LNCAP (cell line): ENCODE measurements around the gene NELFA.

Experiments used
- TF ChIP-seq, protein P1 (sequence below): fragments of 450-650 bp; IDR thresholded peaks from 2 replicates; pipeline ENCODE4 v1.5.1; 2017; ENCODE audit warnings: mild to moderate bottlenecking

The NELFA gene

DNA sequence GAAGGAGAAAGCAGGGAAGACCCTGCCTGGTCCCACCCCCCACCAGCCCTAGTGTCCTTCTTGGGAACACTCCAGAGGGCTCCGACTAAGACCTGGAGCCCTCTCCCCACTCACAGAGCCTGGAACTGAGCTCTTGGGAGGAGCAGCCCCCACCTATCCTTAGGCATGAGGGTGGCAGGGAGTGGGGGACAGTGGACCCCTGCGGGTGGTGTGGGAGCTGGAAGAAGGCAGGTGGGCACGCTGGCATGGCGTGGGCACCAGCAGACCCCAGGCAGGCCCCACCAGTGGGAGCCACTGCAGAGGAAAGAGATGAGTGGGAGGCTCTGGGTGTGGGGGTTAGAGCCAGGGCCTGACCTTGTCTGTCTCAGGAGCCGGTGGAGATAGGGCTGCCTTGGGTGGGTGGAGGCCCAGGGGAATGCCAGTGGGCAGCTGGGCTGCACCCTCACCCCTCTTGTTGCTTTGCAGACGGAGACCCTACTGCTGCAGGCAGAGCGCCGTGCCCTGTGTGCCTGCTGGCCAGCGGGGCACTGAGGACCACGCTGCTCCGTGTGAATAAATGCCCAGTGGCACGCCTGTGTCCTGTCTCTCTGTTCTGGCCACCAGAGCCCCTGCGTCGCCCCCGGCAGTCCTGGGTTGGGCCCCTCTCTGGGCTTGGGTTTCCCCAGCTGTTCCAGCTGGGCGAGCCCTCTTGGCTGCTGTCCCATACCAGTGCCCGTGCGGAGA is 34.8 kb upstream of the NELFA start:
- TF ChIP-seq, protein P1, sequence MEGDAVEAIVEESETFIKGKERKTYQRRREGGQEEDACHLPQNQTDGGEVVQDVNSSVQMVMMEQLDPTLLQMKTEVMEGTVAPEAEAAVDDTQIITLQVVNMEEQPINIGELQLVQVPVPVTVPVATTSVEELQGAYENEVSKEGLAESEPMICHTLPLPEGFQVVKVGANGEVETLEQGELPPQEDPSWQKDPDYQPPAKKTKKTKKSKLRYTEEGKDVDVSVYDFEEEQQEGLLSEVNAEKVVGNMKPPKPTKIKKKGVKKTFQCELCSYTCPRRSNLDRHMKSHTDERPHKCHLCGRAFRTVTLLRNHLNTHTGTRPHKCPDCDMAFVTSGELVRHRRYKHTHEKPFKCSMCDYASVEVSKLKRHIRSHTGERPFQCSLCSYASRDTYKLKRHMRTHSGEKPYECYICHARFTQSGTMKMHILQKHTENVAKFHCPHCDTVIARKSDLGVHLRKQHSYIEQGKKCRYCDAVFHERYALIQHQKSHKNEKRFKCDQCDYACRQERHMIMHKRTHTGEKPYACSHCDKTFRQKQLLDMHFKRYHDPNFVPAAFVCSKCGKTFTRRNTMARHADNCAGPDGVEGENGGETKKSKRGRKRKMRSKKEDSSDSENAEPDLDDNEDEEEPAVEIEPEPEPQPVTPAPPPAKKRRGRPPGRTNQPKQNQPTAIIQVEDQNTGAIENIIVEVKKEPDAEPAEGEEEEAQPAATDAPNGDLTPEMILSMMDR, result no peak

DNA sequence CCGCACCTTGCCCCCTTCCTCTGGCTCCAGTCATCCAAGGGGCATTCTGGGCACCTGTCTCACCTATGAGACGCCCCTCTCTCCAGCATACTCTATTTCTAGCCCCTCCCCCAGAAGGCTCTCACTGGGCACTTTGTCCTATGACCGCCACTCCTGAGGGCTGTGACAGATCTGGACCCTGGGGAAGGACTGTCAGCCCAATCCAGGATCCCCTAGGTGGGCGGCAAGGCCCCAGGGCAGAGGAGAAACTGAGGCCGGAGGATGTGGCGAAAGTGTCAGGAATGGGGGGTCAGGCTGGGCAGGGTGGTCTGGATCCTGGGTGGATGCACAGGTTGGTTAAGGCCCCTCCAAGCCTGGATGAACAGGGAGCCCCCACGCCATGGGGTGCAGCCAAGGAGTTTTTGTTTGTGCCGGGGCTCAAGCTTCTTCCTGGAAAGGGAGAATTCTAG is 34.2 kb upstream of the NELFA start:
- TF ChIP-seq, protein P1, result no peak

DNA sequence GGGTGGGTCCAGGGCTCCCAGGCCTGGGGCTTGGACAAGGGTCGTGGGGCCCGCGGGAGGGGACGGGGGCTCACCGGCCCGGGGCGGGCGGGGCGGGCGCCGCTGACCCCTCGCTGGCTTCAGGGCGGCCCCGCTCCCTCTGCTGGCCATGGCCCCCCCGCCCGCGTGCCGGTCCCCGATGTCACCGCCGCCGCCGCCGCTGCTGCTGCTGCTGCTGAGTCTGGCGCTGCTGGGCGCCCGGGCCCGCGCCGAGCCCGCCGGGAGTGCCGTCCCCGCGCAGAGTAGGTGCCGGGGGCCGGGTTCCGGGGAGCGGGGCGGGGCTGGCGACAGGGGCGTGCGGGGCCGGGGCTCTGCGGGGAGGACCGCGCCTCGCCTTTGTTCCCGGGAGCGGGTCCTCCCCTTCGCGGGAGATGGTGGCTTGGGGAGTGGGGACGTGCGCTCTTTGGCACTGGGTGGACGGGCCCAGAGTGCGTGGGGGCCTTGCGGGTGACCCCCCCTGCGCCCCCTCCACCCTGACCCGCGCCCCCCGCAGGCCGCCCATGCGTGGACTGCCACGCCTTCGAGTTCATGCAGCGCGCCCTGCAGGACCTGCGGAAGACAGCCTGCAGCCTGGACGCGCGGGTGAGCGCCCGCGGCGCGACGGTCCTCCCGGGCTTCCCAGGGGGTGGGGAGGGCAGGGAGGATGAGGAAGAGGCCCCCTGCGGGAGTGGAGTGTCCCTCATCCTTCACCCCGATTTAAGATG is 33.6 kb upstream of the NELFA start:
- TF ChIP-seq, protein P1, result no peak

DNA sequence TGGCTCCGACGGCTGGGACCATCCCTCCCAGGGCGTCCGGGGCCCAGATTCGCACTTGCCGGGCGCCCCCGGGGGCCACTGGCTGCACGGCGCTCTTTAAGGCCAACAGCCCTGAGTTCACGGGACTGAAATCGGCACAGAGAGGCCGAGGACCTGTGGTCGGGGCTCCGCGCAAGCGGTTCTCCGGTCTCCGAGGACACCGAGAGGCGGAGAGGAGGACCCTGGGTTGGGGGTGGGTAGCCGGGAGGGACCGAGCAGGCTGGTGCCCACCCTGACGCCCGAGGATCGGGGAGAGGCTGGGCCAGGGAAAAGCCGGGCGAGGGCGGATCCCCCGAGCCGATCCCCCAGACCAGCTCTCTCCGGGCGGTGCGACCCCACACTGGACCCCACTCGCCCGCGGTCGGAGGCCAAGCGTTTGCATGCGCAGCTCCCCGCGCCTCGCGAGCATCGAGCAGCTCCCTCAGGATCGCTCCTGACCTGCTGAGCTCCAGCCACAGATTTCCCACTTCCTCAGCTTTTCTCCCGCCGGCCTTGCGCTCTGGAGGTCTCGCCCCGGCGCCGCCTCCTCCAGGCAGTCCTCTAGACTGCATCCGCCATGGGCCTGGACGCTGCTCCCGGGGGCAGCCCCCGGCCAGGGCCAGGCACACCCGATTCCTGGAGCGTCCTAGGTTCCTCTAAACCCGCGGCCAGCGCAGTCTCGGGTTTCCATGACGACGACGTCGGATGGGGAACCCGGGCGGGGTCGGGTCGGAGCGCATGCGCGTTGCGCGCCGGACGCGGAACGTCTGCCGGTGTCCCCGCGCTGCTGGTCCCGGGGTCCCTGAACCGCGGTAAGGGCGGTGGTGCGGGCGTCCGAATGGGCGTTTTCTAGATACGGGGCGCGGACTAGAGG is 32.7 kb upstream of the NELFA start:
- TF ChIP-seq, protein P1, result no peak

DNA sequence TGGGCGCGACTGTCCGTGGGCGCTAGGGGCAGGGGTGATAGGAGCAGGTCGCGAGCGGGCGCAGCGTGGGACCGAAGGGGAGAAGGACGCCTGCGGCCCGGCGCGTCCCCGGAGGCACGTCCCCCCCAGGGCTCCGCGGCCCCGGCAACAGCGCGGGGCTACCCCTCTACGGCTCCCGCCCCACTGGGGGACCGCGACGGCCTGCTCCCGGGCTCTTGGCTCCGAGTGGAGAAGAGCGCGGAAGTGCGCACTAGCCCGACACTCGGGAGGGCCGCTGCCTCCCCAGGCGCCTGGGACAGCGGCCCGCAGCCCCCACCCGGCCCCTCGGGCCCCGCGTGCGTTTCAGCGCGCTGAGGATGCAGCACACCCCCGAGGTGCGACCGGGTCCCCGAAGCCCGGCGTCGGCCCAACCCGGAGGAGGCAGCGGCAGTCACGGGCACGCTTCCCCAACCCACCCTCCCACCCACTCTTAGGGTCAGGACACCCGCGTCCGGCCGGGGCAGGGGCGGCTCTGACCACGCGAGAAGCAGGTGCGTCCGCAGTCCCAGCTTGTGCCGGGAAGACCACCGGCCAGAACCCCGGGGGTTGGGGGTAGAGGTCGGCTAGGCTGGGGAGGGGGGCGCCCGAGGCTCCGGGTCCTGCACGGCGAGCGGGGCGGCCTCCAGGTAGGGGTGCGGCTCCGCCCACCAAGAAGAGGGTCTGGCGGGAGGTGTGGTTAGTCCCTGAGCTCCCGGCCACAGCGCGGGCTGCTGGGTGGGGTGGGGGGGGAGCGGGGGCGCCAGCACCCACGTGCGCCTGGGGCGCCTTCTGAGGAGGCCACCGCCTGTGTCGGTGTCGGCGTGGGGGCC is 31.8 kb upstream of the NELFA start:
- TF ChIP-seq, protein P1, result no peak

DNA sequence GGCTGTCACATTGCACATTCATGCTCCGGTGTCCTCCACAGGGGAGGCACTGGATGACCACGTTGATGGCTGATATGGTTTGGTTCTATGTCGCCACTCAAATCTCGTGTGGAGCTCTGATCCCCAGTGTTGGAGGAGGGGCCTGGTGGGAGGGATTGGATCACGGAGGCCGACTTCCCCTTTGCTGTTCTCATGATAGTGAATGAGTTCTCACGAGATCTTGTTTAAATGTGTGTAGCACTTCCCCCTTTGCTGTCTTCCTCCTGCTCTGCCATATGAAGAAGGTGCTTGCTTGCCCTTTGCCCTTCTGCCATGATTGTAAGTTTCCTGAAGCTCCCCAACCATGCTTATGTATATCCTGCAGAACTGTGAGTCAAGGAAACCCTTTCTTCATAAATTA is 28.1 kb upstream of the NELFA start:
- TF ChIP-seq, protein P1, result no peak
